A673 (cell line): ENCODE measurements around the gene NRXN2. TPM values are rescaled to one million over a fixed set of nuclear protein-coding genes. Genes with fewer than 3 reads are reported as not detected.

ENCODE experiments used
- BruUV-seq: library from RNA; stranded (reverse); fragments of 400-500 nt; replicated peaks from 2 replicates; lab custom pipeline; 2021; lab: Mats Ljungman, UMichigan
- CTCF ChIA-PET: fragments of 300-600 bp; sonication (Branson Sonifier 250); formaldehyde crosslinking; loops from one replicate; lab custom pipeline; 2022; ENCODE audit warnings: antibody characterized with exemption; lab: Charles Lee
- POLR2A ChIA-PET: fragments of 300-600 bp; sonication (Branson Sonifier 250); formaldehyde crosslinking; loops from one replicate; lab custom pipeline; 2022; ENCODE audit warnings: antibody characterized with exemption; ENCODE audit not compliant: low non-redundant PET; lab: Charles Lee
- DNase-seq: peaks from one replicate; pipeline ENCODE4 v3.0.0-alpha.2; 2015; ENCODE audit warnings: low spot score
- H3K27ac ChIP-seq: fragments of 200-600 bp; sonication (generic); 2 replicates; pipeline ENCODE4 v1.5.1; 2016; ENCODE audit warnings: mixed run types, low read depth, mild to moderate bottlenecking, mixed read lengths, antibody characterized with exemption, low read length; ENCODE audit not compliant: poor library complexity, severe bottlenecking
- H3K27me3 ChIP-seq: fragments of 200-600 bp; sonication (generic); replicated peaks from 2 replicates; pipeline ENCODE4 v1.6.1; 2017; ENCODE audit warnings: mixed run types, low read depth, mild to moderate bottlenecking, mixed read lengths, antibody characterized with exemption, low read length; ENCODE audit not compliant: insufficient read depth, poor library complexity
- H3K36me3 ChIP-seq: fragments of 200-600 bp; sonication (generic); 2 replicates; pipeline ENCODE4 v1.6.1; 2016; ENCODE audit warnings: mixed run types, mild to moderate bottlenecking, mixed read lengths, antibody characterized with exemption, low read length; ENCODE audit not compliant: insufficient read depth, poor library complexity, severe bottlenecking
- H3K4me1 ChIP-seq: fragments of 200-600 bp; sonication (generic); 2 replicates; pipeline ENCODE4 v1.6.1; 2017; ENCODE audit warnings: mixed run types, mild to moderate bottlenecking, mixed read lengths, antibody characterized with exemption, low read length; ENCODE audit not compliant: insufficient read depth, poor library complexity, severe bottlenecking
- H3K4me3 ChIP-seq: fragments of 200-600 bp; sonication (generic); 2 replicates; pipeline ENCODE4 v1.5.1; 2016; ENCODE audit warnings: low read depth, mixed run types, mild to moderate bottlenecking, mixed read lengths, low read length; ENCODE audit not compliant: poor library complexity, severe bottlenecking
- H3K9me3 ChIP-seq: fragments of 200-600 bp; sonication (generic); 2 replicates; pipeline ENCODE4 v1.6.1; 2016; ENCODE audit warnings: mixed run types, low read depth, mild to moderate bottlenecking, mixed read lengths, antibody characterized with exemption, low read length; ENCODE audit not compliant: poor library complexity, severe bottlenecking
- EZH2 ChIP-seq: fragments of 200-600 bp; sonication (generic); IDR thresholded peaks from 2 replicates; pipeline ENCODE4 v1.6.1; 2017; ENCODE audit warnings: borderline replicate concordance, low read depth, mild to moderate bottlenecking, mixed read lengths, antibody characterized with exemption, low read length; ENCODE audit not compliant: poor library complexity, severe bottlenecking
- intact Hi-C: fragments of 100-400 bp; cut with micrococcal nuclease; formaldehyde crosslinking; loops from one replicate; pipeline ENCODE4 v1.10.0; 2022; ENCODE audit not compliant: unreplicated experiment
- total RNA-seq: library from RNA; stranded (reverse); gene quantifications from 2 replicates; pipeline ENCODE4 v1.2.3, GENCODE V29; 2021
- TF ChIP-seq, protein P1 (sequence below): fragments of 300-800, 200-600 bp; sonication (generic); conservative IDR thresholded peaks from 2 replicates; pipeline ENCODE4 v1.5.1; 2017; ENCODE audit warnings: low read depth, mild to moderate bottlenecking, antibody characterized with exemption, low read length, moderate library complexity, mixed read lengths

The NRXN2 gene
- total RNA-seq, 1 experiment from 2014 or later = 5.0 TPM

DNA sequence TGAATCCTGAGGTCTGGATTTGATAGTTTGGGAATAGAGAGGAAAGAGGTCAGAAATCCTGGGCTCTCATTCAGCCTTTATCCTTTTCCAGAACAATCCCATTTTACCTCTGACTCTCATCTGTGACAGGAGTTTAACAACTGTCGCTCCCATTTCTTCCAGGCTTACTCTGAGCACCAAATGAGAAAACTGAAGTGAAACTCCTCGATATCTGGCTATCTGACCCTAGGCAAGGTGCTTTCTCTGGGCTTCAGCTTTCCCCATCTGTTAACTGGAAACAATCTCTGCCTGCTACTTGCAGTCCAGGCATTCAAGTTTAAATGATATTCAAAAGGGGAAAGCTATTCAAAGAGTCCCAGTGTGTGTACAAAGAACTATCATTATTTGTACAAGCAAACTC is 50.1 kb downstream of the NRXN2 start:
- Histone ChIP-seq H3K9me3 (no peaks in the 10 kb centered on the region), H3K4me1 (peaks cover 13% of the 10 kb centered on the region), H3K27me3 (peaks cover 53% of the 10 kb centered on the region), H3K4me3 (no peak overlapping the region), H3K36me3 (no peaks in the 10 kb centered on the region), H3K27ac (no peak overlapping the region)
- TF ChIP-seq EZH2 = no peak
- TF ChIP-seq, protein P1, sequence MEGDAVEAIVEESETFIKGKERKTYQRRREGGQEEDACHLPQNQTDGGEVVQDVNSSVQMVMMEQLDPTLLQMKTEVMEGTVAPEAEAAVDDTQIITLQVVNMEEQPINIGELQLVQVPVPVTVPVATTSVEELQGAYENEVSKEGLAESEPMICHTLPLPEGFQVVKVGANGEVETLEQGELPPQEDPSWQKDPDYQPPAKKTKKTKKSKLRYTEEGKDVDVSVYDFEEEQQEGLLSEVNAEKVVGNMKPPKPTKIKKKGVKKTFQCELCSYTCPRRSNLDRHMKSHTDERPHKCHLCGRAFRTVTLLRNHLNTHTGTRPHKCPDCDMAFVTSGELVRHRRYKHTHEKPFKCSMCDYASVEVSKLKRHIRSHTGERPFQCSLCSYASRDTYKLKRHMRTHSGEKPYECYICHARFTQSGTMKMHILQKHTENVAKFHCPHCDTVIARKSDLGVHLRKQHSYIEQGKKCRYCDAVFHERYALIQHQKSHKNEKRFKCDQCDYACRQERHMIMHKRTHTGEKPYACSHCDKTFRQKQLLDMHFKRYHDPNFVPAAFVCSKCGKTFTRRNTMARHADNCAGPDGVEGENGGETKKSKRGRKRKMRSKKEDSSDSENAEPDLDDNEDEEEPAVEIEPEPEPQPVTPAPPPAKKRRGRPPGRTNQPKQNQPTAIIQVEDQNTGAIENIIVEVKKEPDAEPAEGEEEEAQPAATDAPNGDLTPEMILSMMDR = no peak
- CTCF ChIA-PET = no interaction called here
- intact Hi-C loops = no loop called here
- POLR2A ChIA-PET = interaction anchor here (0.5 kb wide), 1 partner anchor 1008 kb away, joined by 9 read pairs; no protein-coding TSS in a partner anchor
- no peak for DNase-seq
- BruUV-seq = no TSS peak

DNA sequence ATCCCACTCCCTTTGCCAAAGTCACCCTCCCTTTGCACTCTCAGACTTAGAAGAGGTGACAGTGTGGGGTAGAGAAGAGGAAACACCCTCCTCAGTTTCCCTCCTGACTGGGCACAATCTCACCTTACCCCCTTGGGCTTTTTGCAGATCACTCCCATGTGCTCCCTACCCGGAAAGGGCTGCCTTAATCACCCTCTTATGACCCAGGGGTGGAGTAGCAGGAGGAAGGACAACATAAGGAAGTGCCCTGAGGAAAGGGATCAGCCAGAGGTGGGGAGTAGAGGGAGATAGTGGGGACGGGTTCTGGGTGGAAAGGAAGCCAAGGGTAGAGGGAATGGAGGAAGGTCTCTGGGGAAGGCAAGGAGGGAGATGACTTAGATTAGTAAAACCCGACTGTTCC is 52.0 kb downstream of the NRXN2 start:
- CTCF ChIA-PET = no interaction called here
- Histone ChIP-seq H3K4me3 (no peak overlapping the region), H3K4me1 (peaks cover 10% of the 10 kb centered on the region), H3K9me3 (no peaks in the 10 kb centered on the region), H3K27me3 (peaks cover 37% of the 10 kb centered on the region), H3K27ac (no peak overlapping the region), H3K36me3 (no peaks in the 10 kb centered on the region)
- intact Hi-C loops = no loop called here
- TF ChIP-seq, protein P1 = no peak
- TF ChIP-seq EZH2 = no peak
- DNase-seq = no peak
- POLR2A ChIA-PET = no interaction called here
- BruUV-seq = no TSS peak

DNA sequence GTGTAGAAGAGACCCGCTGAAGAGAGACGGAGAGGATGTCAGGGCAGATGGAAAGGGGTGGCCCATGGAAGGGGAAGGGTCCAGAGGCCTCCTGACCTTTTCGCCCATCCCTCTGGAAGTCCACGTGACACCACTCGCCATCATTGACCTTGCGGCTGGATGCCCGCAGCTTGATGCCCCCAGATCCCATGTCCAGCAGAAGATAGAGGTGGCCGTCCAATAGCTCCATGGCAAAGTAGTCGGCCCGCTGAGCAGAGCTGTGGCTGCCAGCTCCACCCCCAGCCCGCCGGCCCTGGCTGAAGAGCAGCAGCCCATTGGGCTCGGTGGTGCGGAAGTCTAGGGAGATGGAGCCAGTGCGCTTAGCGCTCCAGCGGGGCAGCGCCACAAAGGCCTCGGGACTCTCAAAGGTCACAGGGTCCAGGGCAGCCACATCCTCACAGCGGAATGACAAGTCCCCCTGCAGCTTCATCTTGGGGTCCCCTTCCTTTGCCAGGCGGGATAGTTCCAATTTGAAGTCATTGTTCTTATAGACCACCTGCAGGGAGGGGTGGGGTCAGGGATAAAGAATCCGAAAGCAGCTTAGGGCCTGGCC is 55.7 kb downstream of the NRXN2 start:
- no peak for DNase-seq
- BruUV-seq = no TSS peak
- Histone ChIP-seq H3K4me3 (no peak overlapping the region), H3K27me3 (peaks cover 25% of the 10 kb centered on the region), H3K4me1 (peaks cover 7% of the 10 kb centered on the region), H3K27ac (no peak overlapping the region), H3K9me3 (no peaks in the 10 kb centered on the region), H3K36me3 (no peaks in the 10 kb centered on the region)
- TF ChIP-seq, protein P1 = no peak
- TF ChIP-seq EZH2 = no peak
- intact Hi-C loops = no loop called here
- ChIA-PET POLR2A (no interaction called here), CTCF (no interaction called here)
